Type B pancreatic cell (in vitro differentiated cells): ENCODE results near the gene SERPINA3. TPM values are rescaled to one million over a fixed set of nuclear protein-coding genes. Genes with fewer than 3 reads are reported as not detected.

ENCODE experiments used
- DNase-seq: peaks from one replicate; pipeline ENCODE4 v3.0.0; 2021; ENCODE audit warnings: mixed read lengths; ENCODE audit not compliant: unreplicated experiment; ENCODE audit errors: extremely low spot score
- H3K27ac Mint-ChIP-seq: 2 replicates; pipeline ENCODE4 v1.8.0; 2021; ENCODE audit warnings: mild to moderate bottlenecking, mixed read lengths
- H3K27me3 Mint-ChIP-seq: 2 replicates; pipeline ENCODE4 v1.8.0; 2021; ENCODE audit warnings: mixed read lengths
- H3K36me3 Mint-ChIP-seq: 2 replicates; pipeline ENCODE4 v1.8.0; 2021; ENCODE audit warnings: mixed read lengths
- H3K4me1 Mint-ChIP-seq: one replicate; pipeline ENCODE4 v1.8.0; 2021; ENCODE audit warnings: mixed read lengths; ENCODE audit not compliant: unreplicated experiment
- H3K4me3 Mint-ChIP-seq: 2 replicates; pipeline ENCODE4 v1.8.0; 2021; ENCODE audit warnings: mild to moderate bottlenecking, mixed read lengths
- H3K9me3 Mint-ChIP-seq: 2 replicates; pipeline ENCODE4 v1.8.0; 2021; ENCODE audit warnings: mixed read lengths
- total RNA-seq: library from RNA; stranded (reverse); gene quantifications from 2 replicates; pipeline ENCODE4 v1.2.1, GENCODE V29; 2021; ENCODE audit warnings: low replicate concordance
- TF ChIP-seq, protein P1 (sequence below): fragments of 200-600 bp; sonication (generic); conservative IDR thresholded peaks from 2 replicates; pipeline ENCODE4 v1.5.0; 2021; ENCODE audit warnings: antibody characterized with exemption, mild to moderate bottlenecking

The SERPINA3 gene
- total RNA-seq, 1 donor from 2014 or later, result 7.1 TPM

DNA sequence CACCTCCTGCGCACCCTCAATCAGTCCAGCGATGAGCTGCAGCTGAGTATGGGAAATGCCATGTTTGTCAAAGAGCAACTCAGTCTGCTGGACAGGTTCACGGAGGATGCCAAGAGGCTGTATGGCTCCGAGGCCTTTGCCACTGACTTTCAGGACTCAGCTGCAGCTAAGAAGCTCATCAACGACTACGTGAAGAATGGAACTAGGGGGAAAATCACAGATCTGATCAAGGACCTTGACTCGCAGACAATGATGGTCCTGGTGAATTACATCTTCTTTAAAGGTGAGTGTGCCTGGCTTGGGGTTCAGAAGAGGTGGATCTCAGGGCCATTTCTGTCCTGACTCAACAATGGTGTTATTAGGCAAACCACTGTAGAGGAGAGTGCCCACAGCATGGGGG is 2.6 kb downstream of the SERPINA3 start:
- H3K9me3 Mint-ChIP-seq, result peaks cover 5% of the 10 kb centered on the region
- no peak overlapping the region for H3K27ac Mint-ChIP-seq
- H3K36me3 Mint-ChIP-seq, result peaks cover 3% of the 10 kb centered on the region
- no peak overlapping the region for H3K4me3 Mint-ChIP-seq
- TF ChIP-seq, protein P1, sequence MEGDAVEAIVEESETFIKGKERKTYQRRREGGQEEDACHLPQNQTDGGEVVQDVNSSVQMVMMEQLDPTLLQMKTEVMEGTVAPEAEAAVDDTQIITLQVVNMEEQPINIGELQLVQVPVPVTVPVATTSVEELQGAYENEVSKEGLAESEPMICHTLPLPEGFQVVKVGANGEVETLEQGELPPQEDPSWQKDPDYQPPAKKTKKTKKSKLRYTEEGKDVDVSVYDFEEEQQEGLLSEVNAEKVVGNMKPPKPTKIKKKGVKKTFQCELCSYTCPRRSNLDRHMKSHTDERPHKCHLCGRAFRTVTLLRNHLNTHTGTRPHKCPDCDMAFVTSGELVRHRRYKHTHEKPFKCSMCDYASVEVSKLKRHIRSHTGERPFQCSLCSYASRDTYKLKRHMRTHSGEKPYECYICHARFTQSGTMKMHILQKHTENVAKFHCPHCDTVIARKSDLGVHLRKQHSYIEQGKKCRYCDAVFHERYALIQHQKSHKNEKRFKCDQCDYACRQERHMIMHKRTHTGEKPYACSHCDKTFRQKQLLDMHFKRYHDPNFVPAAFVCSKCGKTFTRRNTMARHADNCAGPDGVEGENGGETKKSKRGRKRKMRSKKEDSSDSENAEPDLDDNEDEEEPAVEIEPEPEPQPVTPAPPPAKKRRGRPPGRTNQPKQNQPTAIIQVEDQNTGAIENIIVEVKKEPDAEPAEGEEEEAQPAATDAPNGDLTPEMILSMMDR, result no peak
- peaks cover 4% of the 10 kb centered on the region for H3K4me1 Mint-ChIP-seq
- no peaks in the 10 kb centered on the region for H3K27me3 Mint-ChIP-seq
- no peak for DNase-seq

DNA sequence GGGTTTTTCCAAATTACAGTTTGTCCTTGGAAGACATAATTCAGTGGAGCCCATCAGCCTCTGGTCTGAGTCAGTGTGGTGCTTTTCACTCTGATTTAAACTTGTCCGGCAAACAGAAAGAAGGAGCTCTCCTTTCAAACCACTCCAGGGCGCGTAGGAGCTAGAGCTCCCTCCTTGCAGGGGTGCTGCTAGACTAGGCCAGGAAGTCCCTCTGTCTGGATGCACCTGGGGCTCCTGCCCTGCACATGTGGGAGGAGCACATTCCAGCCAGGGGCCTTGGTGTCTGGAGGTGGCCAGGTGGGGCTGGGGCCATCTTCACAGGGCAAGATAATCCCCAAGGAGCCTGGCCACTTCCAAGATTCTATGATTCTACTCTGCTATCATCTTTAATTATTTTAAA is 3.1 kb downstream of the SERPINA3 start:
- H3K4me1 Mint-ChIP-seq, result peaks cover 4% of the 10 kb centered on the region
- TF ChIP-seq, protein P1, result no peak
- no peak for DNase-seq

DNA sequence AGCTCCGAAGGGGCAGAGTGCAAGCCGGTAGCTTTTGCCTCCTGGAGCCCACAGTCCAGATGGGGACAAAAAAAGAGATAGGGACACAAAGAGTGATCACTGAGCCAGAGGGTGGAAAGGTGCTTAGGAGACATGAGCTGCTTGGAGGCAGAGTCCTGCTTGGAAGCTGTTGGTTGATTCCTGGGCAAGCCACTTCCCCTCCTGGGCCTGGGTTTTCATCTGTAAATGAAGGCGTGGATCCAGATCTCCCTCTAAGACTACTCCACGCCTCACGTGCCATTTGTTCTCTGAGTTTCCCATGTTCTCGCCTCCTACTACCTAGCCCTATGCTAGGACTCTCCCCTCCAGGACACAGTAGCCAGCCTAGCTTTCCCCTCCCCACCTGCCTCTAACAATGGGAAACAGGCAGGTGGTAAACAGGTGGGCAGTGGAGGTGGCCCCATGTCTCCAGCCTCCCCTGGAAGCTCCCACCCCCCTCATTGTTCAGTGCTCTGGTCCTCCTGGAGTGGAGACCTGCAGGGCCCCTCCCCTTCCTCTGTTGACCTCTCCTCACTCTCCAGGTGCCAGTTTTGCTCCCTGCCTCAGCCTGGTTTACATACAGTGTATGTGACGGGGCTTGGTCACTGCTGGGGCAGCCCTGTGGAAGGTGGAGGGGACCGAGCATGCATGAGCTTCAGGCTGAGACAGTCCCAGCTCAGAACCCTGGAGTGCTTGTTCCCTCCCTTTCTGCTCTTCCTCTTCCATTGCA is 3.8 kb downstream of the SERPINA3 start:
- Mint-ChIP-seq H3K27me3 (peaks cover 4% of the 10 kb centered on the region), H3K4me3 (no peak overlapping the region), H3K9me3 (peaks cover 5% of the 10 kb centered on the region), H3K36me3 (peaks cover 3% of the 10 kb centered on the region), H3K27ac (no peak overlapping the region), H3K4me1 (peaks cover 4% of the 10 kb centered on the region)
- TF ChIP-seq, protein P1, result no peak
- no peak for DNase-seq

More for the DNA sequence above, 3.1 kb downstream of the SERPINA3 start:
- Mint-ChIP-seq H3K27ac (no peak overlapping the region), H3K9me3 (peaks cover 5% of the 10 kb centered on the region), H3K27me3 (peaks cover 4% of the 10 kb centered on the region), H3K4me3 (no peak overlapping the region), H3K36me3 (peaks cover 3% of the 10 kb centered on the region)

DNA sequence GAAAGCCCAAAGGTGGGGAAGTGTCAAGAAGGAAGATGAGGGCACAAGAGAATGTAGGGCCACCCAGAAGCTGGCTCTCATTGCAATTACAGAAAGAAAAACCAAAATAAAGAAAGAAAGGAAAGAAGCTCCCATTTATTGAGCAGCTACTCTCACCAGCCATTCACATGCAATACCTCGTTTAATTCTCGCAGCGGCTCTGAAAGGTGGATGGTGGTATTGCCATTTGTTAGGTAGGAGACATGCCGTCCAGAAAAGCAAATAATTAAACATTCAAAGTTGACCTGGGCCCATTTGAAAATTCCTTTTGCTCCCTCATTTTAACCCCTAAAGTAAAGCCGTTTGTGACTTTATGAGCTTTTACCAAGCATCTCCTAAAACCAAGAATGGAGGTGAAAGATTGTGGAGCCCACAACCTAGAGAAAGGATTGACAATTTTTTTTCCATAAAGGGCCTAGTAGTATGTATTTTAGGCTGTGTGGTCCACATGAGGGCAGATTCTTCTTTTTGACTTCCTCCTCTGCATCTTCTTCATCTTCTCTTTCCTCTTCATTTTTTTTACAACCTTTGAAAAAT is 5.3 kb downstream of the SERPINA3 start:
- Mint-ChIP-seq H3K4me1 (no peaks in the 10 kb centered on the region), H3K27ac (no peak overlapping the region), H3K36me3 (peaks cover 3% of the 10 kb centered on the region), H3K9me3 (peaks cover 5% of the 10 kb centered on the region), H3K27me3 (peaks cover 10% of the 10 kb centered on the region), H3K4me3 (no peak overlapping the region)
- TF ChIP-seq, protein P1, result no peak
- no peak for DNase-seq

DNA sequence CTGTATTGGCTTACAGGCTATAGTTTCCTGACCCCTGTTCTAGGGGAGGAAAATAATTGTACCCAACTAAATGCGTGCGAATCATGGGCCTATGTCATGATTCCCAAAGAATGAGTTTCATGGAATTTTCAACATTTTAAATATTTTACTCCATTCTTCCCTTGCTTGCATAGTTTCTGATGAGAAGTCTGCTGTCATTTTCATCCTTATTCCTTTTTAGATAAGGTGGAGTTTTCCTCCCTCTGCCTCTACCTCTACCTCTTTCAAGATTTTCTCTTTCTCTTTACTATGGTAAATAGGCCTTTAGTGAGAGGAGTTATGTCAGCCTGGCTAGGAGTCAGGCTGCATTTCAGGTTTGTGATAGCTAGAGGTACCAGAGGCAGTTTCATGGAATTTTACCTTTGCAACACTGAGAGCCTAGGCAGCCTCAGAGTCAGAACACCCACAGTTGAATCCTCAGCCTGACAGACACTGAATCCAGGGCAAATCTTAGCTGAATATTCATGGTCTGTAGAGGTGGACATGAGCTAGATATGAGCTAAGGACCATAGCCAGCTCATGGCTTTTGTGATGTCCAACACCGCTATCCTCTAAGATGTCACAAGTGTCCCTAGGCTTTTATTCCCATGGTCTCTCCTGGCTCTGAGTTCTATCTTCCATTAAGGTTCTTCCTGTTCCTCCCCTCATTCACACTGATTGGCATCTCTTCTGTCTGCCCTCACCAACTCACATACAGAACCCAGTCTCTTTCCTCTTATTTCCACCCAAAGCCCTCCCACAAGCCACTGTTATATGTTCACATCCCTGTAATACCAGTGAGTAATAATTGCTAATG is 6.0 kb downstream of the SERPINA3 start:
- no peak overlapping the region for H3K4me3 Mint-ChIP-seq
- peaks cover 12% of the 10 kb centered on the region for H3K27me3 Mint-ChIP-seq
- peaks cover 5% of the 10 kb centered on the region for H3K9me3 Mint-ChIP-seq
- H3K36me3 Mint-ChIP-seq, result peaks cover 3% of the 10 kb centered on the region
- no peaks in the 10 kb centered on the region for H3K4me1 Mint-ChIP-seq
- no peak overlapping the region for H3K27ac Mint-ChIP-seq
- DNase-seq, result no peak
- TF ChIP-seq, protein P1, result no peak
